Putamen (tissue), 1 donor: ENCODE results near the gene UBR1.
A peak's percentile ranks its signal among the peaks of the same experiment; 100 is the strongest.
"Not testable (repeated sequence)": the region's sequence is repeated elsewhere in the genome, so short reads cannot be mapped to it uniquely, and the experiment has no call there.

ENCODE experiments used
- DNase-seq: peaks from one replicate; pipeline ENCODE4 v3.0.0-alpha.2; 2016; ENCODE audit warnings: low spot score

UBR1 gene

GRCh38 chr15:43105778-43106485, at the start of gene UBR1:
UBR1 (minus strand) TSS chr15:43106038; CDS start chr15:43106022, 16 bp downstream.
- DNase-seq, result peak; percentile 92

GRCh38 chr15:43153269-43153668, 47.4 kb upstream of the UBR1 start:
- DNase-seq, result no peak

- DNase-seq, result no peak
Measured at GRCh38 chr15:43151688-43152087, 45.9 kb upstream of the UBR1 start.

DNA sequence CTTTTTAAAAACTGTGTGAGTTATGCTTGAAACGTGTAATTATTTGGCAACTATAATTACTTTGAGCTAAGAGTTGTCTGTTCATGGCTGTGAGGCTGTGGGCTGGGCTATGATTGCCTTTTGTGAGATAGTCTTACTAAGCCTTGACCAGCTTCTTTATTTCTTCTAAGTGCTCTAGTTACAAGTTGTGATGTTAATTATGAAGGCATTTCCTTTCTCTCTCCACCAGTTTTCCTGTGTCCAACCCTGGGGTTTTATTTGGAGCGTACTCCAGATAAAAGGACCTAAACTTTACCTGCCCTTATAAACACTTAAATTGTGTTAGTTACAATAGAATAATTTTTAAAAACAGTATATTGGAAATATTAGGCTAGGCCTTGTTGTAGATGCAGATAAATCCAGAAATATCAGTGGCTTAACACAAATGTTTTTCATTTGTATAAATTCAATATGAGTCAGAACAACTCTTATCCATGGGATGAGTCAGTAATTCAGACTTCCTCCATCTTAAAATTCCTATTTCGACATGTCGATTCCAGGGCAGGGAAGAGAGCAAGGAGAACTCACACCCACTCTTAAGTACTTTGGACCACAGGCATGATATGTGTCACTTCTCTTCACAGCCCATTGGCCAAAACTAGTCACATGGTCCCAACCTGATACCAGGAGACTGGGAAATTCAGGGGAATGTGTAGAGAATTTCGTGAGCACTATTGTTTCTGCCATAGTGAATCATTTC, 44.5 kb upstream of the UBR1 start:
- DNase-seq, result no peak

DNA sequence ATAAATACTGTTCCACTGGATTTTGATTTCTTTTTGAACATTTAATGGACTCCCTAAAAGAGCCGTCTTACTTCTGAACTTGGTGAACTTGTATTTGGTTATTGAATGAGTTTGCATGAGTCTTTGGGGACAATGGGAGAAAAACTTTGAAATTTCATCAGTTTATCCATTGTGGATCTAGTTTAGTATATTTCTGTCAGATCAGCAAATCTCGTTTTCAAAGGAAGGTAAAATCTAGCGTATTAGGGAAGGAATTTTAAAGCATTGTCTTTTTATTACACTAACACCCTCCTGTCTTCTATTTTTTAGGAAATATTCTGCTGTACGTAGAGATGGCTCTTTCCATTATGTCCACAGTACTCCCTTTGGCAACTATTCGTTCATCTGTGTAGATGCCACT, 40.3 kb upstream of the UBR1 start:
- no peak for DNase-seq

DNA sequence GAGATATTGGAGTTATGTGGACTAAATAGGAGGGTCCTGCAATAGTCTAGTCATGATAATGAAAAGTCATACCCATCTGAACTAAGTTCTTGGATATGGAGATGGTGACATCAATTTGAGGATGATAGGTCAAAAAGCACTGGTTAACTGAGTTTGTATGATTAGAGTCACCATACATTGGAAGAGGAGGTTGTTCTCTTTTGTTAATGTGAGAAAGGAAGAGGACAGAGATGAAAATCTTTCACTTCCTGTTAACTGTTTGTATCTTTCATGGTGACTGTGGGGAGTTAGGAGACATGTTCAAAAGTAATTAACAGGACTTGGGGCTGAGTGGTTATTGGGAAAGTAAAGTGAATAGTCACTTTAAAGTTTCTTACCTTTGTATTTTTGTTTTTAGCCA, 38.7 kb upstream of the UBR1 start:
- no peak for DNase-seq

DNA sequence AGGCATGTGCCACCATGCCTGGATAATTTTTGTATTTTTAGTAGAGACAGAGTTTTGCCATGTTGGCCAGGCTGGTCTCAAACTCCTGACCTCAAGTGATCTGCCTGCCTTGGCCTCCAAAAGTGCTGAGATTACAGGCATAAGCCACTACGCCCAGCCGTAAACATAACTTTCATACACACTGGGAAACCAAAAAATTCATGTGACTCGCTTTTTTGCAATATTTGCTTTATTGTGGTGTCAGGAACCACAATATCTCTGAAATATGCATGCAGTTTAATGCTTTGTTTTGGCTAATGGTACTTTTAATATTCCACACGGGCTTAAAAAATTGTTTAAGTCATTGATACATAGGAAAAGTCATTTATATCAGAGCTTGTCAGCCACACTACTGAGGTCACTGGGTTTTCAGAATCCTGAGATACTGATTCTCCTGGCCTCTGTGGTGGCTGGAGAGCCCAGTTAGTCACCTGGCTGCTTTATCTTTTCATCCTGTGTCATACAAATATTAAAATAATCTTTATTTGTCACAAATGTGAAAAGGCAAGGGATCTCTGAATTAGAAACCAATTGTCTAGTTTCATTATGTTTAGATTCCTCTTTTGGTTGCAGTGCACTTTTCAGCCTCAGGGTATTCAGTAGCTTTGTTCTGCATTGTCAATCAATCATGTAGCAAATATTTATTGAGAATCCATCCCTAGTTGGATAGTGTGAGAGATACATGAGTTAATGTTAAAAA, 37.5 kb upstream of the UBR1 start:
- no peak for DNase-seq

DNA sequence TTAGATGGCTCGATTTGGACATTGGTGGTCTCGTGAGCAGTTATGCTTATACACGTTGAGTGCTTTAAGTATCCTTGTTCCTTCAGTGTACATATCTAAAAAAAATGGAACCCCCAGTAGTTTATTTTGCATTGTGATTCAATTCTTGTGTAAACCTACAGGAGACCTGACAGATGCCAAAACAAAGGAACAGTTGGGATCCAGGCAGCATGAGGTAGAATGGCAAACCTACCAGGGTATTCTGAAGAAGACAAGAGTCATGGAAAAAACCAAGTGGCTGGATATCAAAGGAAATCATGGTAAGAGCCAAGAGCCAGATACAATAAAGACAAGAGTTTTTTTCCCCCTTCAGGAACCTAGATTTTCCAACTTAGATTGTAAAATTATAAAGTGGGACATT, 29.5 kb upstream of the UBR1 start:
- DNase-seq, result no peak

- DNase-seq, result no peak
Measured at GRCh38 chr15:43134157-43134635, 28.4 kb upstream of the UBR1 start.

DNA sequence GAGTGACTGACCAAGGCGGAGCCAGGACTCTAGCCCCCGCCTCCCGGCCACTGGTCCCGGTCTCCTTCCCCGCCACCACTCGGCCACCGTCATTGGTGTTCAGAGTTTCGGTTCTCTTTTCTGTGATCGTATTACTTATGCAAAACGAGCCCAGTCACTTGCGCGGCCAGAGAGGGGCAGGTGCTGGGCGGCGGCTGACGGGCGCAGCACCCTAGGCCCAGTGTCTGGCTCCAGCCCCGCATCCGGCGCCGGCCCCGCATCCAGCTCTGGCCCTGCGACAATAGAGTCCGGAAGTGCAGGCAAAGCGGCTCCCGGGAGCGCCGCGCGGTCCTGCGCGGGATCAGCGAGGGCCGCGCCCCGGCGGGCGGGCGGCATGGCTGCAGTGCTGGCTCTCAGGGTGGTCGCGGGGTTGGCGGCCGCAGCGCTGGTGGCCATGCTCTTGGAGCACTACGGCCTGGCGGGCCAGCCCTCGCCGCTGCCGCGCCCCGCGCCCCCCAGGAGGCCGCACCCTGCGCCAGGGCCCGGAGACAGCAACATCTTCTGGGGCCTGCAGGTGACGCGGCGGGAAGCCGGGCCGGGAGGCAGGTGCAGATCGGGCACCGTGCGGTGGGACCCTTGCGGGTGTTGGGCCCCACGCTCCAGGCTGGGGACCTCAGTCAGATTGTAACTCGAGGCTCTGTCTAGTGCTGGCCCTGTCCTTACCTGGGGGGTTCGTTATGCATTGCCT, 27.8 kb upstream of the UBR1 start, which contains the start of gene TMEM62:
TSS of gene TMEM62 (plus strand) at position 157 of the 727 bp plus-strand sequence. CDS start at position 374, 217 bp downstream.
- DNase-seq, result peak; percentile 59

- no peak for DNase-seq
Measured at GRCh38 chr15:43132830-43133429, 27.1 kb upstream of the UBR1 start.

DNA sequence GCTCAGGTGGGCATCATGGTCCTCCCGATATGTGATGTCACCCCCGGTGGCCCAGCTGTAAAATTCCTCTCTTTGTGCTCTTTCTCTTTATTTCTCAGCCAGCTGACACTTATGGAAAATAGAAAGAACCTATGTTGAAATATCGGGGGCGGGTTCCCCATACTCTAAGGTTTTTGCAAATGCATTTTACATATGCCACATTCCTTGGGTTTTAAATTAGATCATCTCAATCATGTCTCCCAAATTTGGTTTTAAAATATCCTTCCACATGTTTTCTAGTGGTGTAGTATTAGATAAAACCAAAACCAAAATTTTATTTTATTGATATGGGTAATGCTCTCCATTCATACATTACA, 23.1 kb upstream of the UBR1 start:
- DNase-seq, result no peak

GRCh38 chr15:43128174-43128979, 22.5 kb upstream of the UBR1 start:
- not testable (repeated sequence) for DNase-seq

- DNase-seq, result no peak
Measured at GRCh38 chr15:43127752-43128151, 21.9 kb upstream of the UBR1 start.

GRCh38 chr15:43126356-43126755, 20.5 kb upstream of the UBR1 start:
- DNase-seq, result no peak

DNA sequence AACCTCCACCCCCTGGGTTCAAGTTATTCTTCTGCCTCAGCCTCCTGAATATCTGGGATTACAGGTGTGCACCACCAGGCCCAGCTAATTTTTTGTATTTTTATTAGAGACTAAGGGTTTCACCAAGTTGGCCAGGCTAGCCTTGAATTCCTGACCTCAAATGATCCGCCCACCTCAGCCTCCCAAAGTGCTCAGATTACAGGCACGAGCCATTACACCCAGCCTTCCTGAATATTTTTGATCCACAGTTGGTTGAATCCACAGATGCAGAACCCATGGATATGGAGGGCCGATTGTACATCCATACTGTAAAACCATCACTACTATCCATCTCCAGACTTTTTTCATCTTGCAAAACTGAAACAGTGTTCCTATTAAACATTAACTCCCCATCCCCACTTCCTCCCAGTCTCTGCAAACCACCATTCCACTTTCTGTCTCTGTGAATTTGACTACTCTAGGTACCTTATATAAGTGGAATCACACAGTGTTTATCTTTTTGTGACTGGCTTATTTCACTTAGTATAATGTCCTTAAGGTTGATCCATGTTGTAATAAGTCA, 19.3 kb upstream of the UBR1 start:
- DNase-seq, result no peak

DNA sequence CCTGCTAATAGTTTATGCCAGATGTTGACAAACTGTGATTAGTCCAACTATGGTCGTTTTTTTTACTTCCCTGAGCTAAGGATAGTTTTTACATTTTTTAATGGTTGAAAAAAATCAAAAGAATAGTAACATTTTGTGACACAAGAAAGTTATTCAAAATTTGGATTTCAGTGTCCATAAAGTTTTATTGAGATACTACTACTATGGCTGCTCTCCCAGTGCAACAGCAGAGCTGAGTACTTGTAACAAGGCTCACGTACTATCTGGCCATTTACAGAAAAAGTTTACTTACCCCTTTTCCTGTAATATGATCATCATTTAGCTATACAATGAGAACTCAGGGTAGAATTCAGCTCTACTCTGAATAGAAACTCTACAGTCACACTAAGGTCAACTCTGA, 16.0 kb upstream of the UBR1 start:
- no peak for DNase-seq

DNA sequence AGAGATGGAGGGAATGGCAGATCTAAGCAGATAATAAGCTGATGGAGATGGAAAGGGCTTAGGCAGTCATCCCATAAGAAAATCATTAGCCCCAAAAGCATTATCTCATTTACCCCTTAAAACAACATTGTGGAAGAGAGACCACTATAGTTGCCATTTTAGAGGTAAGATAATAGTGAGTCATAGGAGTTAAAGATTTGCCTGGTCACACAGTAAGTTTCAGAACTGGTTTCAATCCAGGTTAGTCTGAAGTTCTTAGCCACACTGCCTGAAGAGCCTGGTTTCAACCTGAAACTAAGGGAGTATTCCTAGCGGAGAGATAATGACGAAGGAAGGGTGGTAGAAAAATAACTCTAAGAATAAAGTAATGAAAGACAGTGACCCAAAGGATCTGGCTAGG, 13.0 kb upstream of the UBR1 start:
- no peak for DNase-seq

GRCh38 chr15:43118286-43118685, 12.4 kb upstream of the UBR1 start:
- no peak for DNase-seq

- DNase-seq, result no peak
Measured at GRCh38 chr15:43111354-43111753, 5.5 kb upstream of the UBR1 start.
